Measurements from ENCODE around the gene KANSL2. TPM values are rescaled to one million over a fixed set of nuclear protein-coding genes. Genes with fewer than 3 reads are reported as not detected.

The KANSL2 gene
- total and polyA plus RNA-seq, 9 of the 15 experiments (the other 6 are each of a cell fraction or from before 2014, with no cell fraction given) = 41.1 to 89.8 (median 55.4) TPM

DNA sequence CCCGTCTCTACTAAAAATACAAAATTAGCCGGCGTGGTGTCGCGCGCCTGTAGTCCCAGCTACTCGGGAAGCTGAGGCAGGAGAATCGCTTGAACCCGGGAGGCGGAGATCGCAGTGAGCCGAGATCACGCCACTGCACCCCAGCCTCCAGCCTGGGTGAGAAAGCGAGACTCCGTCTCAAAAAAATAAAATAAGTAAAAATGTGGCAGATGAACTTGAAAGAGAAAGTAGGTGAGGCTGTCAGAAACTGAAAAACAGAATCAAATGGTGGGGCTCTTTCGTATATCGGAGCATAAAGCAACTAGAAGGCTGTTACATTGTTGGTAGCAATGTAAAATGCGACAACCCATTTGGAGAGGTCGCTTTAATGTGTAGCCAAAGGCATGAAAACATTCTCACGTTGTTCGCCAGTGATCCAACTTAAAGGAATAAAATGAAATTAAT, 35.2 kb upstream of the KANSL2 start:
- ChIA-PET POLR2A (interaction anchor here (0.7 to 1.3 kb wide), 2 partner anchors 12 to 21 kb away, joined by 3 read pairs; no protein-coding TSS in a partner anchor), CTCF (ENCODE audit: low intra/inter-chr PET ratio) (no interaction called here)
- H2AFZ ChIP-seq (ENCODE audit: low read depth, low read length) = peak overlapping the region; percentile 78
- peak overlapping the region; percentile 80 to 99 for H3K9ac ChIP-seq (ENCODE audit: insufficient read depth in 1 of 2, low read depth in 2 of 2, low read length in 2 of 2)
- H3K9me1 ChIP-seq (ENCODE audit: control insufficient read depth, insufficient read depth, low read length) = no peaks in the 10 kb centered on the region
- peaks cover 16% of the 10 kb centered on the region for H3K9me3 ChIP-seq (replicated peaks; ENCODE audit: control insufficient read depth, insufficient read depth, low read depth, low read length)
- peaks cover 44% of the 10 kb centered on the region for H3K79me2 ChIP-seq (ENCODE audit: control insufficient read depth, insufficient read depth, low read length)
- H3K27me3 ChIP-seq (ENCODE audit: control insufficient read depth in 2 of 2, insufficient read depth in 2 of 2, low read length in 2 of 2) = no peaks in the 10 kb centered on the region
- peak; percentile 1; the same call in 1 of the 3 replicates for ATAC-seq
- BruUV-seq (replicated peaks) = TSS peak; percentile 97
- peaks cover 5 to 14% of the 10 kb centered on the region in 2 experiments; a peak in 4 of 5 replicates for H3K4me1 ChIP-seq (replicated peaks in 1 of 2; ENCODE audit: control insufficient read depth in 2 of 2, insufficient read depth in 2 of 2, low read length in 2 of 2)
- peak; percentile 52 for FAIRE-seq
- peak overlapping the region; percentile 93 for H3K4me2 ChIP-seq (ENCODE audit: insufficient read depth, low read length)
- WGBS (ENCODE audit: insufficient coverage, low coverage, missing lambda C conversion rate) = 4% methylated on average over 21 of the region's 21 CpGs
- H3K36me3 ChIP-seq (ENCODE audit: control insufficient read depth, insufficient read depth, low read length) = peaks cover 30% of the 10 kb centered on the region
- H4K20me1 ChIP-seq (replicated peaks; ENCODE audit: control insufficient read depth, insufficient read depth, low read length) = no peaks in the 10 kb centered on the region; the same call in none of the 2 replicates
- DNase-seq (ENCODE audit: extremely low read depth in 1 of 4, low spot score in 3 of 4) = peak in 1 of 4 experiments; percentile 35
- peak overlapping the region; percentile 98 for H3K27ac ChIP-seq (ENCODE audit: extremely low read depth, low read depth, low read length)
- in situ Hi-C loops (cut with MboI) = no loop called here
- H3K4me3 ChIP-seq = peak overlapping the region; percentile 94
- intact Hi-C loops (cut with micrococcal nuclease) = loop anchor here (2.0 kb wide), 1 partner anchor 34 kb away; the partner anchor contains the start of gene KANSL2
- TF ChIP-seq SMAD4 (CRISPR knock-in tag; conservative IDR thresholded peaks at IDR 0.05) (0 out of 2 replicates have a peak, but pooled peaks have one; percentile 14), THRAP3 (IDR thresholded peaks at IDR 0.05; ENCODE audit: borderline replicate concordance) (peak; percentile 28; the same call in 1 of the 2 replicates), HDAC6 (IDR thresholded peaks at IDR 0.05; ENCODE audit: low read depth, low read length) (no peak), ELF1 (tag; IDR thresholded peaks at IDR 0.05) (no peak), ZNF766 (CRISPR knock-in tag; conservative IDR thresholded peaks at IDR 0.05) (no peak), CREB1 (IDR thresholded peaks at IDR 0.05) (peak; percentile 2; the same call in 1 of the 2 replicates), CREB1 (CRISPR knock-in tag; IDR thresholded peaks at IDR 0.05) (no peak), HCFC1 (IDR thresholded peaks at IDR 0.05; ENCODE audit: low read depth, low read length) (no peak), ARID2 (IDR thresholded peaks at IDR 0.05) (0 out of 2 replicates have a peak, but pooled peaks have one; percentile 44), BACH1 (tag; IDR thresholded peaks at IDR 0.05) (0 out of 2 replicates have a peak, but pooled peaks have one; percentile 41), ADNP (tag; IDR thresholded peaks at IDR 0.05) (peak; percentile 99), ZNF79 (CRISPR knock-in tag; IDR thresholded peaks at IDR 0.05; ENCODE audit: low read depth) (no peak), KLF1 (tag; IDR thresholded peaks at IDR 0.05) (no peak), ZBTB2 (IDR thresholded peaks at IDR 0.05) (peak; percentile 8; the same call in 1 of the 2 replicates), NFRKB (IDR thresholded peaks at IDR 0.05; ENCODE audit: low read depth) (peak; percentile 77), NKRF (IDR thresholded peaks at IDR 0.05; ENCODE audit: borderline replicate concordance) (peak; percentile 60; the same call in 1 of the 2 replicates)
- TF ChIP-seq, protein P1, sequence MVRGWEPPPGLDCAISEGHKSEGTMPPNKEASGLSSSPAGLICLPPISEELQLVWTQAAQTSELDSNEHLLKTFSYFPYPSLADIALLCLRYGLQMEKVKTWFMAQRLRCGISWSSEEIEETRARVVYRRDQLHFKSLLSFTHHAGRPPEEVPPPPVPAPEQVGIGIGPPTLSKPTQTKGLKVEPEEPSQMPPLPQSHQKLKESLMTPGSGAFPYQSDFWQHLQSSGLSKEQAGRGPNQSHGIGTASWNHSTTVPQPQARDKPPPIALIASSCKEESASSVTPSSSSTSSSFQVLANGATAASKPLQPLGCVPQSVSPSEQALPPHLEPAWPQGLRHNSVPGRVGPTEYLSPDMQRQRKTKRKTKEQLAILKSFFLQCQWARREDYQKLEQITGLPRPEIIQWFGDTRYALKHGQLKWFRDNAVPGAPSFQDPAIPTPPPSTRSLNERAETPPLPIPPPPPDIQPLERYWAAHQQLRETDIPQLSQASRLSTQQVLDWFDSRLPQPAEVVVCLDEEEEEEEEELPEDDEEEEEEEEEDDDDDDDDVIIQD (CRISPR knock-in tag; IDR thresholded peaks at IDR 0.05) = no peak

All from K562 (cell line).